ENCODE results near the gene PRKCE. TPM values are rescaled to one million over a fixed set of nuclear protein-coding genes. Genes with fewer than 3 reads are reported as not detected.

The PRKCE gene
- total RNA-seq, 1 experiment from 2014 or later: 12.1 TPM

GRCh38 chr2:46002507-46002883 lies 351.0 kb downstream of the PRKCE start:
- Mint-ChIP-seq H3K27me3 (ENCODE audit: insufficient read depth, unreplicated experiment) (no peaks in the 10 kb centered on the region), H3K4me1 (ENCODE audit: insufficient read depth, unreplicated experiment) (no peaks in the 10 kb centered on the region), H3K27ac (ENCODE audit: low read depth, unreplicated experiment) (no peak overlapping the region), H3K36me3 (ENCODE audit: insufficient read depth, unreplicated experiment) (peaks cover 12% of the 10 kb centered on the region), H3K9me3 (ENCODE audit: unreplicated experiment) (no peaks in the 10 kb centered on the region), H3K4me3 (ENCODE audit: unreplicated experiment) (no peak overlapping the region)
- intact Hi-C loops (cut with micrococcal nuclease): no loop called here
- TF ChIP-seq, protein P1, sequence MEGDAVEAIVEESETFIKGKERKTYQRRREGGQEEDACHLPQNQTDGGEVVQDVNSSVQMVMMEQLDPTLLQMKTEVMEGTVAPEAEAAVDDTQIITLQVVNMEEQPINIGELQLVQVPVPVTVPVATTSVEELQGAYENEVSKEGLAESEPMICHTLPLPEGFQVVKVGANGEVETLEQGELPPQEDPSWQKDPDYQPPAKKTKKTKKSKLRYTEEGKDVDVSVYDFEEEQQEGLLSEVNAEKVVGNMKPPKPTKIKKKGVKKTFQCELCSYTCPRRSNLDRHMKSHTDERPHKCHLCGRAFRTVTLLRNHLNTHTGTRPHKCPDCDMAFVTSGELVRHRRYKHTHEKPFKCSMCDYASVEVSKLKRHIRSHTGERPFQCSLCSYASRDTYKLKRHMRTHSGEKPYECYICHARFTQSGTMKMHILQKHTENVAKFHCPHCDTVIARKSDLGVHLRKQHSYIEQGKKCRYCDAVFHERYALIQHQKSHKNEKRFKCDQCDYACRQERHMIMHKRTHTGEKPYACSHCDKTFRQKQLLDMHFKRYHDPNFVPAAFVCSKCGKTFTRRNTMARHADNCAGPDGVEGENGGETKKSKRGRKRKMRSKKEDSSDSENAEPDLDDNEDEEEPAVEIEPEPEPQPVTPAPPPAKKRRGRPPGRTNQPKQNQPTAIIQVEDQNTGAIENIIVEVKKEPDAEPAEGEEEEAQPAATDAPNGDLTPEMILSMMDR (IDR thresholded peaks at IDR 0.05; ENCODE audit: unreplicated experiment): no peak
- POLR2A ChIA-PET: interaction anchor here (2.0 kb wide), 1 partner anchor 10 kb away, joined by 5 read pairs; no protein-coding TSS in a partner anchor
- no TSS peak for BruUV-seq (replicated peaks)
- CTCF ChIA-PET: interaction anchor here (1.1 to 2.2 kb wide), 4 partner anchors 9 to 460 kb away, joined by 3 to 8 read pairs (median 6); no protein-coding TSS in a partner anchor
- no peak for DNase-seq (ENCODE audit: unreplicated experiment)

- Mint-ChIP-seq H3K4me1 (ENCODE audit: insufficient read depth, unreplicated experiment) (no peaks in the 10 kb centered on the region), H3K27ac (ENCODE audit: low read depth, unreplicated experiment) (no peak overlapping the region), H3K27me3 (ENCODE audit: insufficient read depth, unreplicated experiment) (no peaks in the 10 kb centered on the region), H3K9me3 (ENCODE audit: unreplicated experiment) (no peaks in the 10 kb centered on the region), H3K4me3 (ENCODE audit: unreplicated experiment) (no peak overlapping the region), H3K36me3 (ENCODE audit: insufficient read depth, unreplicated experiment) (peaks cover 12% of the 10 kb centered on the region)
- CTCF ChIA-PET: interaction anchor here (0.6 to 2.2 kb wide), 5 partner anchors 9 to 873 kb away, joined by 3 to 8 read pairs (median 5); no protein-coding TSS in a partner anchor
- TF ChIP-seq, protein P1 (IDR thresholded peaks at IDR 0.05; ENCODE audit: unreplicated experiment): no peak
- DNase-seq (ENCODE audit: unreplicated experiment): no peak
- intact Hi-C loops (cut with micrococcal nuclease): no loop called here
- no TSS peak for BruUV-seq (replicated peaks)
- POLR2A ChIA-PET: interaction anchor here (0.6 to 2.0 kb wide), 2 partner anchors 10 to 449 kb away, joined by 3 to 5 read pairs; no protein-coding TSS in a partner anchor
Observed at GRCh38 chr2:46002947-46003346, 351.5 kb downstream of the PRKCE start.

DNA sequence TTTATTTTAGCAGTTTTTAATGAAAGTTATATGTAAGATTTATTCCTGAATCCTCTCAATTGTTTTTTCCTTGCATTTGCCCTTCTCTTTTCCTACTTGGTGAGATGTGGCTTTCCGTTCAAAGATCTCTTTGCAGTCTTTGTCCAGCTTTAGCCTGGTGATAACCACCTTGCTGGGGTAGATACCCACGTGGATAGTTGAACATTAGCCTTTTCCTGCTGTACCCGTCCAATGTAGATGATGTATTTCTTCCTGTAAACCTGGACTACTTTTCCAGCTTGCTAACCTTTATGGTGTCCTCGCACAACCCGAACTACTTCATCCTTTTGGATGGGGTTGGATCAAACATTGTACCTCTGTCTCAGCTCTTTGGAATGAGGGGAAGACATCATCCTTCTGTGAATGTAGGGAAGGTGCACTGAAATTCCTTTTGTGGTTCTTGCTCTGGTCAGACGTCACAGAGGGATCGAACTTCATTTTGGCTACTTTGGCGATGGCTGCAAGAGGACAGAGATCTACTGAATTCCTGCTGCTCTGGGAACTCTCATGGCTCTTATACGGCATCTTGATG lies 352.5 kb downstream of the PRKCE start:
- CTCF ChIA-PET: interaction anchor here (0.7 to 4.4 kb wide), 6 partner anchors 9 to 458 kb away, joined by 3 to 19 read pairs (median 4); no protein-coding TSS in a partner anchor
- H3K36me3 Mint-ChIP-seq (ENCODE audit: insufficient read depth, unreplicated experiment): peaks cover 12% of the 10 kb centered on the region
- no peak for DNase-seq (ENCODE audit: unreplicated experiment)
- H3K9me3 Mint-ChIP-seq (ENCODE audit: unreplicated experiment): no peaks in the 10 kb centered on the region
- no peak overlapping the region for H3K27ac Mint-ChIP-seq (ENCODE audit: low read depth, unreplicated experiment)
- intact Hi-C loops (cut with micrococcal nuclease): no loop called here
- POLR2A ChIA-PET: interaction anchor here (2.0 kb wide), 1 partner anchor 11 kb away, joined by 5 read pairs; no protein-coding TSS in a partner anchor
- H3K4me3 Mint-ChIP-seq (ENCODE audit: unreplicated experiment): no peak overlapping the region
- TF ChIP-seq, protein P1 (IDR thresholded peaks at IDR 0.05; ENCODE audit: unreplicated experiment): no peak
- BruUV-seq (replicated peaks): no TSS peak
- no peaks in the 10 kb centered on the region for H3K27me3 Mint-ChIP-seq (ENCODE audit: insufficient read depth, unreplicated experiment)
- no peaks in the 10 kb centered on the region for H3K4me1 Mint-ChIP-seq (ENCODE audit: insufficient read depth, unreplicated experiment)

GRCh38 chr2:46006473-46007025 lies 355.1 kb downstream of the PRKCE start:
- Mint-ChIP-seq H3K36me3 (ENCODE audit: insufficient read depth, unreplicated experiment) (peaks cover 12% of the 10 kb centered on the region), H3K27ac (ENCODE audit: low read depth, unreplicated experiment) (no peak overlapping the region), H3K4me3 (ENCODE audit: unreplicated experiment) (no peak overlapping the region), H3K4me1 (ENCODE audit: insufficient read depth, unreplicated experiment) (no peaks in the 10 kb centered on the region), H3K9me3 (ENCODE audit: unreplicated experiment) (no peaks in the 10 kb centered on the region), H3K27me3 (ENCODE audit: insufficient read depth, unreplicated experiment) (no peaks in the 10 kb centered on the region)
- intact Hi-C loops (cut with micrococcal nuclease): no loop called here
- ChIA-PET CTCF (interaction anchor here (0.6 to 4.4 kb wide), 3 partner anchors 13 to 71 kb away, joined by 3 to 19 read pairs (median 3); no protein-coding TSS in a partner anchor), POLR2A (interaction anchor here (0.6 to 2.6 kb wide), 4 partner anchors 14 to 184 kb away, joined by 3 to 7 read pairs (median 3); no protein-coding TSS in a partner anchor)
- no peak for DNase-seq (ENCODE audit: unreplicated experiment)
- TF ChIP-seq, protein P1 (IDR thresholded peaks at IDR 0.05; ENCODE audit: unreplicated experiment): no peak
- no TSS peak for BruUV-seq (replicated peaks)

Measured in MCF 10A (cell line).